ENCODE measurements around the gene KRTAP10-5.

DNA sequence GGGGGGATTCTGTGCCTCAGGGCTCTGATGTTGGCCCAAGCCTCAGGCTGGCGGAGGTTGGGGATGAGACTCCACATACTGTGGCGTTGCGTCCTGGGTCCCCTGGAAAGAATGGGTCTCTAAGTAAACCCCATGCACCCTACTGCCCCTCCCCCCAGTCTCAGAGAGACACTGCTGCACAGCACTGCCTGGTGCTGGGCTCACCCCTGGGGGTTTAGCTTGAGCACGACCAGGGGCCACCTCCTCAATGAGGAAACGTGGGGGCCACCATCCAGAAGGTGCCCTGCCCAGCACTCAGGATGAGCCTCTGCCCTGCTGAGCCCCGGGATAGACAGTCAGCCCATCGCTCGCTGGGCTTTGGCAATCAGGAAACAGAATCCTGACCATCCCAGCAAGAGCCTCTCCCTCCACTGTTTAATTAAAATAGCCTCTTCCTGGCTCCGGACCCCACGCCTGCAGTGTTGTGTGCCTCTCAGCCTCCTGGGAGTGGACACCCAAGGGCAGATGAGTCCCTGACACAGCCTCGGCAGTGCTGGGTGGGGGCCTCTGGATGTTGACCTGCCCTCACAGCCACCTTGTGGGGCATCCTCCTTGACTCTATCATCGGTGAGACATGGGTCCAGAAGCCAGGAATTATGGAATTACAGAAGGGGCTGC is 10.4 kb downstream of the KRTAP10-5 start:
- no peak for TF ChIP-seq EZH2 (IDR thresholded peaks at IDR 0.05; ENCODE audit: insufficient read depth, poor library complexity, severe bottlenecking)
- no peak for TF ChIP-seq EZH2phosphoT487 (IDR thresholded peaks at IDR 0.05; ENCODE audit: insufficient read depth, low read depth)

Data from GM23248 (cell line).